GM12872 (cell line): ENCODE results near the gene MYH7B.

Experiments
- TF ChIP-seq, protein P1 (sequence below): IDR thresholded peaks from 3 replicates; pipeline ENCODE4 v1.5.1; 2011; ENCODE audit warnings: low read depth, mild to moderate bottlenecking, low read length, moderate library complexity; ENCODE audit not compliant: insufficient read depth

Gene MYH7B

DNA sequence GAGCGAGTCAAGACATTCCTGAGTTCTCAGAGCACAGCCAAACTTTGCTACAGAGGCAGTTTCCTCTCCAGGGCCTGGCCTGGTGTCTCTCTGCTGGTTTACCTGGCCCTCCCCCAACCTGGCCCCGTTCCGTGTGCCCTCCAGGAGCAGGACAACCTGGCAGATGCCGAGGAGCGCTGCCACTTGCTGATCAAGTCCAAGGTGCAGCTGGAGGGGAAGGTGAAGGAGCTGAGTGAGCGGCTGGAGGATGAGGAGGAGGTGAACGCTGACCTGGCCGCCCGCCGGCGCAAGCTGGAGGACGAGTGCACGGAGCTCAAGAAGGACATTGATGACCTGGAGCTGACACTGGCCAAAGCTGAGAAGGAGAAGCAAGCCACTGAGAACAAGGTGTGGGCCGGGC is 39.5 kb downstream of the MYH7B start:
- TF ChIP-seq, protein P1, sequence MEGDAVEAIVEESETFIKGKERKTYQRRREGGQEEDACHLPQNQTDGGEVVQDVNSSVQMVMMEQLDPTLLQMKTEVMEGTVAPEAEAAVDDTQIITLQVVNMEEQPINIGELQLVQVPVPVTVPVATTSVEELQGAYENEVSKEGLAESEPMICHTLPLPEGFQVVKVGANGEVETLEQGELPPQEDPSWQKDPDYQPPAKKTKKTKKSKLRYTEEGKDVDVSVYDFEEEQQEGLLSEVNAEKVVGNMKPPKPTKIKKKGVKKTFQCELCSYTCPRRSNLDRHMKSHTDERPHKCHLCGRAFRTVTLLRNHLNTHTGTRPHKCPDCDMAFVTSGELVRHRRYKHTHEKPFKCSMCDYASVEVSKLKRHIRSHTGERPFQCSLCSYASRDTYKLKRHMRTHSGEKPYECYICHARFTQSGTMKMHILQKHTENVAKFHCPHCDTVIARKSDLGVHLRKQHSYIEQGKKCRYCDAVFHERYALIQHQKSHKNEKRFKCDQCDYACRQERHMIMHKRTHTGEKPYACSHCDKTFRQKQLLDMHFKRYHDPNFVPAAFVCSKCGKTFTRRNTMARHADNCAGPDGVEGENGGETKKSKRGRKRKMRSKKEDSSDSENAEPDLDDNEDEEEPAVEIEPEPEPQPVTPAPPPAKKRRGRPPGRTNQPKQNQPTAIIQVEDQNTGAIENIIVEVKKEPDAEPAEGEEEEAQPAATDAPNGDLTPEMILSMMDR: no peak

DNA sequence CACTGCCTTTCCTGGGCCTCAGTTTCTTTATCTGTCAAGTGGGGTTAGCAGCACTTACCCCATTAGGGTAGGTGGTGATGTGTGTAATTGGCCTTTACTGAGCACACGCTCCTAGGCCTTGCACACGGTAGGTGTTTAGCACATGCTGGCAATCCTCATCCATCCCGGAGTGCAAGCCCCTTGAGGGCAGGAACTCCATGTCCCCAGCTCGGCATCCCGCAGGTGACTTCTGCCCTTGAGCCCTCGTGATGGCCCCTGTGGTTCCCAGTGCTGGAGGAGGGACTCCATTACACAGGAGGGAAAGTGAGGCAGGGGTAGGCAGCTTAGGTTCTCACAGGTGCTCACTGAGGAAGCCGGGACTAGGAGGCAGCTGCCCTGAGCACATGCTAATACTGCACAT is 40.0 kb downstream of the MYH7B start:
- TF ChIP-seq, protein P1: no peak

DNA sequence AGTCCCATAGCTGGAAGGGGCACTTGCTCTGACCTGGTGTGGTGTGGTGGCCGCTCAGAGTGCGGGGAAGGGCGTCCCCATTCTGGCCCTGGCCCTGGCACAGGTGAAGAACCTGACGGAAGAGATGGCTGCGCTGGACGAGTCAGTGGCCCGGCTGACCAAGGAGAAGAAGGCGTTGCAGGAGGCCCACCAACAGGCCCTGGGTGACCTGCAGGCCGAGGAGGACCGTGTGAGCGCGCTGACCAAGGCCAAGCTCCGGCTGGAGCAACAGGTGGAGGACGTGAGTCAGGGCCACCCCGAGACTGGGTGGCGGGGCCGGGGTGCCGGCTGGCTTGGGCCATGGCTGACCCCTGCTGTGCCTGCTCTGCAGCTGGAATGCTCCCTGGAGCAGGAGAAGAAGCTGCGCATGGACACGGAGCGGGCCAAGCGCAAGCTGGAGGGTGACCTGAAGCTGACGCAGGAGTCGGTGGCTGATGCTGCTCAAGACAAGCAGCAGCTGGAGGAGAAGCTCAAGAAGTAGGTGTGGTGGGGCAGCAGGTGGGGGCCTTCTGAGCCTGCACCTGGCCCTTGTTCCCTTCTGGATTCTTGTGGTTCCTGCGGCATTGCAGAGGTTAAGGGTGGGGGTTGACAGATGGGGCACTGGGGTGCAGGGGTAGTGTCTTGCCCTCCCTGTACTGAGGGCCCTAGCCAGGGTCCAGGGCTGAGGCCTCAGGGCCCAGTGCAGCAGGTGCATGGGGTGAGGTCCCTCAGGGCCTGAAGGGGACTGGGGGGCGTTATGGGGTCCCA is 40.8 kb downstream of the MYH7B start:
- TF ChIP-seq, protein P1: no peak

DNA sequence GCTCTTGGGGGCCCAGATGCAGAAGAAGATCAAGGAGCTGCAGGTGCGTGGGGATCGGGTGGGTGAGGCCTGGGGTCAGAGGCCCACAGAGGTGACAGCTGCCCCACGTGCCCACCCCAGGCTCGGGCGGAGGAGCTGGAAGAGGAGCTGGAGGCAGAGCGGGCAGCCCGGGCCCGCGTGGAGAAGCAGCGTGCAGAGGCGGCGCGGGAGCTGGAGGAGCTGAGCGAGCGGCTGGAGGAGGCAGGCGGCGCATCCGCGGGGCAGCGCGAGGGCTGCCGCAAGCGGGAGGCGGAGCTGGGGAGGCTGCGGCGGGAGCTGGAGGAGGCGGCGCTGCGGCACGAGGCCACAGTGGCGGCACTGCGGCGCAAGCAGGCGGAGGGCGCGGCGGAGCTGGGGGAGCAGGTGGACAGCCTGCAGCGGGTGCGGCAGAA is 41.5 kb downstream of the MYH7B start:
- TF ChIP-seq, protein P1: no peak

DNA sequence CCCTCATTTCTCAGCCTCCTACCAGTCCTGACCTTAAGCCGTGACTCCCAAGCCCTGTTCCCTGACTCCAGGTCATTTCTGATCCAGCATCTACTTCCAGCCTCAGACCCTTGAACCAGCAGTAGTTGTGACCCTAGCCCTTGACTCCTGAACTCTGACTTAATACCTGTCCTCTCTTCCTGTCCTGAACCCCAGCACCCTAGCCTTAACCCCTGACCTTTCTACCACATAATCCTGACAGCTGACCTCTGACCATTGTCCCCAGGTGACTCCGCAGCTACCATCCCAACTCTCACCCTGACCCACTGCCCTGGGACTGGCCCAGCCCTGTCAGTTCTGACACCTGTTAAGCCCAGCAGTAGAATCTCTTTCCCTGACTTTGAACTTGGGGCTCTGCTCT is 42.1 kb downstream of the MYH7B start:
- TF ChIP-seq, protein P1: no peak

DNA sequence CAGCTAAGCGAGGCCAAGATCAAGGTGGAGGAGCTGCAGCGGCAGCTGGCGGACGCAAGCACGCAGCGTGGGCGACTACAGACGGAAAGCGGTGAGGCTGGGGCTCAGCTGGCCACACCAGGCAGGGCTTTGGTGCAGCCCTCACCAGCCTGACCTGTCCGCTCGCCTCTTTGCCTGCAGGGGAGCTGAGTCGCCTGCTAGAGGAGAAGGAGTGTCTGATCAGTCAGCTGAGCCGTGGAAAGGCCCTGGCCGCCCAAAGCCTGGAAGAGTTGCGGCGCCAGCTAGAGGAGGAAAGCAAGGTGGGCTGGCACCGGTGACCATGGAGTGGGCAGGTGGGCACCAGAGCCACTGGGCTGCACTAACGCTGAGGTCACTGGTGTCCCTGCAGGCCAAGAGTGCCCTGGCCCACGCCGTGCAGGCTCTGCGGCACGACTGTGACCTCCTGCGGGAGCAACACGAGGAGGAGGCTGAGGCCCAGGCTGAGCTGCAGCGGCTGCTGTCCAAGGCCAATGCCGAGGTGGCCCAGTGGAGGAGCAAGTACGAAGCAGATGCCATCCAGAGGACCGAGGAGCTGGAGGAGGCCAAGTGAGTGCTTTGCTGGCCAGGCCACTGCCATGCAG is 42.8 kb downstream of the MYH7B start:
- TF ChIP-seq, protein P1: no peak

DNA sequence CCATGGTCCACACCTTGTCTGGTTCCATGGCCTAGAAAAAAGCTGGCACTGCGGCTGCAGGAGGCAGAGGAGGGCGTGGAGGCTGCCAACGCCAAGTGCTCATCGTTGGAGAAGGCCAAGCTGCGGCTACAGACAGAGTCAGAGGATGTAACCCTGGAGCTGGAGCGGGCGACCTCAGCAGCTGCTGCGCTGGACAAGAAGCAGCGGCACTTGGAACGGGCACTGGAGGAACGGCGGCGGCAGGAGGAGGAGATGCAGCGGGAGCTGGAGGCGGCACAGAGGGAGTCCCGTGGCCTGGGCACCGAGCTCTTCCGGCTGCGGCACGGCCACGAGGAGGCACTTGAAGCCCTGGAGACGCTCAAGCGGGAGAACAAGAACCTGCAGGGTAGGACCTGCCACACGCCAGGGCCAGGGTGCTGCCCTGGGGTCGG is 43.4 kb downstream of the MYH7B start:
- TF ChIP-seq, protein P1: no peak
